MM.1S (cell line): ENCODE data around the gene COIL.

Source experiments
- DNase-seq: peaks from one replicate; pipeline ENCODE4 v3.0.0-alpha.2; 2015
- H2AFZ ChIP-seq: fragments of 300-600 bp; sonication (generic); 2 replicates; pipeline ENCODE4 v1.6.0; 2016; ENCODE audit warnings: antibody characterized with exemption, low read length
- H3F3A ChIP-seq: fragments of 300-600 bp; sonication (generic); 2 replicates; pipeline ENCODE4 v1.6.1; 2016; ENCODE audit warnings: mild to moderate bottlenecking, antibody characterized with exemption, low read length, moderate library complexity, mixed read lengths; ENCODE audit not compliant: insufficient read depth
- H3K27ac ChIP-seq: fragments of 300-600 bp; sonication (generic); 2 replicates; pipeline ENCODE4 v1.5.1; 2016; ENCODE audit warnings: mild to moderate bottlenecking, low read length
- H3K27me3 ChIP-seq: fragments of 300-600 bp; sonication (generic); replicated peaks from 2 replicates; pipeline ENCODE4 v1.6.0; 2016; ENCODE audit warnings: low read length; ENCODE audit not compliant: insufficient read depth
- H3K36me3 ChIP-seq: fragments of 300-600 bp; sonication (generic); replicated peaks from 2 replicates; pipeline ENCODE4 v1.6.1; 2016; ENCODE audit warnings: mild to moderate bottlenecking, low read length, mixed read lengths; ENCODE audit not compliant: insufficient read depth
- H3K4me1 ChIP-seq: fragments of 300-600 bp; sonication (generic); 2 replicates; pipeline ENCODE4 v1.6.1; 2016; ENCODE audit warnings: low read length, mixed read lengths
- H3K4me2 ChIP-seq: fragments of 300-600 bp; sonication (generic); 2 replicates; pipeline ENCODE4 v1.6.0; 2016; ENCODE audit warnings: low read depth, low read length
- H3K4me3 ChIP-seq: fragments of 300-600 bp; sonication (generic); 2 replicates; pipeline ENCODE4 v1.5.1; 2016; ENCODE audit warnings: low read length, mixed read lengths
- H3K79me2 ChIP-seq: fragments of 300-600 bp; sonication (generic); 2 replicates; pipeline ENCODE4 v1.6.1; 2016; ENCODE audit warnings: mixed run types, low read length, mixed read lengths
- H3K9ac ChIP-seq: fragments of 300-600 bp; sonication (generic); 2 replicates; pipeline ENCODE4 v1.6.1; 2016; ENCODE audit warnings: low read length, mixed read lengths
- H3K9me2 ChIP-seq: fragments of 300-600 bp; sonication (generic); replicated peaks from 2 replicates; pipeline ENCODE4 v1.6.1; 2016; ENCODE audit warnings: mild to moderate bottlenecking, low read length, mixed read lengths; ENCODE audit not compliant: insufficient read depth
- H3K9me3 ChIP-seq: fragments of 300-600 bp; sonication (generic); replicated peaks from 2 replicates; pipeline ENCODE4 v1.6.1; 2016; ENCODE audit warnings: mild to moderate bottlenecking, low read length, mixed read lengths; ENCODE audit not compliant: insufficient read depth
- H4K20me1 ChIP-seq: fragments of 300-600 bp; sonication (generic); 2 replicates; pipeline ENCODE4 v1.6.1; 2016; ENCODE audit warnings: mild to moderate bottlenecking, low read length, moderate library complexity, mixed read lengths; ENCODE audit not compliant: insufficient read depth
- CTCF ChIP-seq: fragments of 300-600 bp; sonication (generic); IDR thresholded peaks from 2 replicates; pipeline ENCODE4 v1.5.1; 2016; ENCODE audit warnings: antibody characterized with exemption, low read length, mixed read lengths
- EZH2 ChIP-seq: fragments of 300-600 bp; sonication (generic); optimal IDR thresholded peaks from 2 replicates; pipeline ENCODE3; 2017; ENCODE audit warnings: low read depth, mild to moderate bottlenecking, antibody characterized with exemption, low read length, mixed read lengths
- EZH2phosphoT487 ChIP-seq: fragments of 300-600 bp; sonication (generic); IDR thresholded peaks from 2 replicates; pipeline ENCODE4 v1.6.1; 2018; ENCODE audit warnings: antibody characterized with exemption, low read length

COIL gene

GRCh38 chr17:56930739-56931337 is 30.0 kb downstream of the COIL start:
- Histone ChIP-seq H3K4me2 (no peak overlapping the region), H3F3A (peaks cover 17% of the 10 kb centered on the region), H3K9me3 (no peaks in the 10 kb centered on the region), H3K9me2 (no peaks in the 10 kb centered on the region), H2AFZ (no peak overlapping the region), H4K20me1 (no peaks in the 10 kb centered on the region), H3K4me3 (no peak overlapping the region), H3K27ac (no peak overlapping the region), H3K79me2 (no peaks in the 10 kb centered on the region), H3K9ac (no peak overlapping the region), H3K27me3 (no peaks in the 10 kb centered on the region), H3K4me1 (peaks cover 20% of the 10 kb centered on the region), H3K36me3 (no peaks in the 10 kb centered on the region)
- DNase-seq, result no peak
- TF ChIP-seq EZH2phosphoT487, result no peak
- no peak for TF ChIP-seq EZH2
- no peak for TF ChIP-seq CTCF

- no peak overlapping the region for H3K4me3 ChIP-seq
- H2AFZ ChIP-seq, result no peak overlapping the region
- no peaks in the 10 kb centered on the region for H3K9me2 ChIP-seq
- no peaks in the 10 kb centered on the region for H3K36me3 ChIP-seq
- H3K27ac ChIP-seq, result no peak overlapping the region
- DNase-seq, result no peak
- peaks cover 5% of the 10 kb centered on the region for H3F3A ChIP-seq
- no peaks in the 10 kb centered on the region for H3K27me3 ChIP-seq
- H3K4me2 ChIP-seq, result no peak overlapping the region
- TF ChIP-seq EZH2 (no peak), EZH2phosphoT487 (no peak), CTCF (no peak)
- H3K4me1 ChIP-seq, result peaks cover 8% of the 10 kb centered on the region
- H3K9ac ChIP-seq, result no peak overlapping the region
- H3K79me2 ChIP-seq, result no peaks in the 10 kb centered on the region
- no peaks in the 10 kb centered on the region for H3K9me3 ChIP-seq
- H4K20me1 ChIP-seq, result no peaks in the 10 kb centered on the region
Observed at GRCh38 chr17:56929362-56929969, 31.4 kb downstream of the COIL start.

DNA sequence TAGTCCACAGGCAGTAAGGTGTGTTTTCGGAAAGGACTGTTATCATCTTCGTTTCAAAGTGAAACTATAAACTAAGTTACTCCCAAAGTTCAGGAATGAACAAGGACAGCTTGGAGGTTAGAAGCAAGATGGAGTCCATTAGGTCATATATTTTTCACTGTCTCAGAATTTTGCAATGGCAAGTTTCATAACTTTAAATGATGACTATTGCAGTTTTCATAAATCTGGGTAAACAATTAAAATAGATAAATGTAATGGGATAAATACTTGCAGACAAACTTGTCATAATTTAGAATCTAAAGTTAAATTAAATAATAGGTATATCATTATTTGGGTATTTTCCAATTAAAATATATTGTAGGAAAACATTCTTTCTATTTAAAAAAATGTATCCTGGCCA is 32.3 kb downstream of the COIL start:
- TF ChIP-seq CTCF, result no peak
- TF ChIP-seq EZH2, result no peak
- TF ChIP-seq EZH2phosphoT487, result no peak
- no peaks in the 10 kb centered on the region for H3K9me3 ChIP-seq

More for the DNA sequence above, 32.3 kb downstream of the COIL start:
- Histone ChIP-seq H4K20me1 (no peaks in the 10 kb centered on the region), H3K36me3 (no peaks in the 10 kb centered on the region), H3K79me2 (no peaks in the 10 kb centered on the region), H3K4me3 (no peak overlapping the region), H3K4me1 (no peaks in the 10 kb centered on the region), H3K27ac (no peak overlapping the region), H3K9ac (no peak overlapping the region), H3K9me2 (no peaks in the 10 kb centered on the region), H3F3A (no peaks in the 10 kb centered on the region), H3K27me3 (no peaks in the 10 kb centered on the region), H3K4me2 (no peak overlapping the region), H2AFZ (no peak overlapping the region)
- no peak for DNase-seq
